Dermis microvascular lymphatic vessel endothelial cell (primary cell): ENCODE measurements around the gene CCDC112. TPM values are rescaled to one million over a fixed set of nuclear protein-coding genes. Genes with fewer than 3 reads are reported as not detected.

Experiments
- DNase-seq, 2 donors: peaks; one replicate each; pipeline versions ENCODE4 v3.0.0 to v3.0.0-alpha.2; 2010; ENCODE audit warnings: low read depth in 2 of 2
- total RNA-seq: library from RNA; depleted of rRNA; stranded (reverse); fragments of >200 nt; gene quantifications from 2 replicates; pipeline ENCODE4 v1.2.1, GENCODE V29; 2014

Gene CCDC112
- total RNA-seq, 1 donor from 2014 or later: 1.4 TPM

- no peak for DNase-seq
These were observed 22.6 kb upstream of the CCDC112 start for GRCh38 chr5:115319007-115319406.

- no peak for DNase-seq
These were observed 21.3 kb upstream of the CCDC112 start for GRCh38 chr5:115317736-115318135.

GRCh38 chr5:115317320-115317719, 20.9 kb upstream of the CCDC112 start:
- no peak for DNase-seq

- no peak for DNase-seq
These were observed 17.2 kb upstream of the CCDC112 start for GRCh38 chr5:115313632-115314031.

GRCh38 chr5:115313052-115313451, 16.6 kb upstream of the CCDC112 start:
- no peak for DNase-seq

GRCh38 chr5:115309751-115310370, 13.4 kb upstream of the CCDC112 start:
- peak; percentile 23 to 51 for DNase-seq

- DNase-seq: no peak
These were observed 12.4 kb upstream of the CCDC112 start for GRCh38 chr5:115308815-115309214.

- DNase-seq: no peak
These were observed 9.6 kb upstream of the CCDC112 start for GRCh38 chr5:115306011-115306536.

- DNase-seq: no peak
These were observed 8.0 kb upstream of the CCDC112 start for GRCh38 chr5:115304496-115304895.

GRCh38 chr5:115298811-115299210, 2.4 kb upstream of the CCDC112 start:
- no peak for DNase-seq

GRCh38 chr5:115297031-115297430, 577 bp upstream of the CCDC112 start:
- DNase-seq: no peak

- no peak for DNase-seq
These were observed 704 bp downstream of the CCDC112 start for GRCh38 chr5:115295777-115296123.

GRCh38 chr5:115291397-115291796, 5.1 kb downstream of the CCDC112 start:
- DNase-seq: no peak

GRCh38 chr5:115289104-115289503, 7.3 kb downstream of the CCDC112 start:
- no peak for DNase-seq

- no peak for DNase-seq
These were observed 12.4 kb downstream of the CCDC112 start for GRCh38 chr5:115284021-115284420.

- DNase-seq: no peak
These were observed 14.3 kb downstream of the CCDC112 start for GRCh38 chr5:115282131-115282530.

- DNase-seq: no peak
These were observed 21.9 kb downstream of the CCDC112 start for GRCh38 chr5:115274584-115274983.

- no peak for DNase-seq
These were observed 24.0 kb downstream of the CCDC112 start for GRCh38 chr5:115272297-115272958.

GRCh38 chr5:115271295-115272050, 25.0 kb downstream of the CCDC112 start:
- DNase-seq: no peak

- DNase-seq: no peak
These were observed 28.8 kb downstream of the CCDC112 start for GRCh38 chr5:115267617-115268016.

- DNase-seq: no peak
These were observed 31.2 kb downstream of the CCDC112 start for GRCh38 chr5:115265220-115265619.

GRCh38 chr5:115264786-115265185, 31.7 kb downstream of the CCDC112 start:
- no peak for DNase-seq

GRCh38 chr5:115263078-115263380, 33.4 kb downstream of the CCDC112 start:
- DNase-seq: no peak
